SH-SY5Y (cell line): ENCODE data around the gene PDE4D.

Experiments
- GATA2 ChIP-seq: IDR thresholded peaks from 2 replicates; pipeline ENCODE4 v1.6.1; 2011; ENCODE audit warnings: mild to moderate bottlenecking, low read depth, low read length
- GATA3 ChIP-seq: IDR thresholded peaks from 2 replicates; pipeline ENCODE4 v1.6.1; 2011; ENCODE audit warnings: low read depth, mild to moderate bottlenecking, low read length, moderate library complexity

GRCh38 chr5:59529239-59529638 lies 364.3 kb downstream of the PDE4D start:
- TF ChIP-seq GATA2 (no peak), GATA3 (no peak)
